Globus pallidus (tissue), 1 donor: ENCODE measurements around the gene PSMA8.
"Not testable (repeated sequence)": the region's sequence is repeated elsewhere in the genome, so short reads cannot be mapped to it uniquely, and the experiment has no call there.

Source experiments
- DNase-seq: peaks from one replicate; pipeline ENCODE4 v3.0.0-alpha.2; 2015; ENCODE audit warnings: low spot score

The PSMA8 gene

DNA sequence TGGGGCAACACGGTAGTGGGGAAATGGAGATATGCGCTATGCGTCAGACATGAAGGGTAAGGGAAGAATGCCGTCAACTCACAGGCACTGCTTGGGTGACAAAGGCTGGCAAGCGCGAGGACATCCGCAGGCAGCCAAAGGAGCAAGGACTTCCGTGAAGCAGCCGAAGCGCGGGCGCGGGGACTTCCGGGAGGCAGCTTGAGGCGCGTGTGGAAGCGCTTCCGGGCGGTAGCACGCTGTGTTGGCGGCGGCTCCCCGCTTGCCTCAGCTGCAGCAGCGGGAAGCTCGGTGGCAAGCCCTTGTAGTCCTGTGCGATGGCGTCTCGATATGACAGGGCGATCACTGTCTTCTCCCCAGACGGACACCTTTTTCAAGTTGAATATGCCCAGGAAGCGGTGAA lies at the start of gene PSMA8:
PSMA8 (plus strand) TSS at position 218 of the 400 bp plus-strand sequence; CDS start at position 315, 97 bp downstream.
- DNase-seq: no peak

DNA sequence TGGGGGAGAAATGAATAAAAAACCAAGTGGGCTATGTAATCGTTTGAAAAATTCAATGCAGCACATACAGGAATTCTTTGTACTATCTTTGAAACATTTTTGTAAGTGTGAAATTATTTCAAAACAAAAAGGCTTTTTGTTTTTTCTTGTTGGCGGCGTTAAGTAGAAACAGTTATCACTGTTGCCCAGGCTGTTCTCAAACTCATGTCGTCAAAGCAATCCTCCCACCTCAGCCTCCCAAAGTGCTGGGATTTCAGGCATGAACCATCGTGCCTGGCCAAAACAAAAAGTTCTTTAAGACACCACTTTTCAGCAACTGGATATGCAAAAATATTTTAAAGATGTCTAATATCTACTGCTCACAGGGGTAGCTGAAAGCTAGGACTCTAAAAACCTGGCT lies 48.6 kb upstream of the PSMA8 start:
- no peak for DNase-seq

DNA sequence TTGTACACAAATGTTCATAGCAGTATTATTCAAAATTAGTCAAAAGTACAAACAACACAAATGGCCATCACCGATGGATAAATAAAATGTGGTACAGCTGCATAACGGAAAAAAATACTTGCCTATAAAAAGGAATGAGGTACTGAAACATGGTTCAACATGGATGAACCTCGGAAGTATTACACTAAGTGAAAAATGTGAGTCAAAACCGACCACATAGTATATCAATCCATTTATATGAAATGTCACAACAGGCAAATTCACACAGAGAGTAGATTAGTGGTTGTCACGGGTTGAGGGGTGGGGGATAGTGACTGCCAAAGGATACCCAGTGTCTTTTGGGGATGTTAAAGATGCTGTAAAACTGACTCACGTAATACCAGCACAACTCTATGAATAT lies 46.7 kb upstream of the PSMA8 start:
- no peak for DNase-seq

DNA sequence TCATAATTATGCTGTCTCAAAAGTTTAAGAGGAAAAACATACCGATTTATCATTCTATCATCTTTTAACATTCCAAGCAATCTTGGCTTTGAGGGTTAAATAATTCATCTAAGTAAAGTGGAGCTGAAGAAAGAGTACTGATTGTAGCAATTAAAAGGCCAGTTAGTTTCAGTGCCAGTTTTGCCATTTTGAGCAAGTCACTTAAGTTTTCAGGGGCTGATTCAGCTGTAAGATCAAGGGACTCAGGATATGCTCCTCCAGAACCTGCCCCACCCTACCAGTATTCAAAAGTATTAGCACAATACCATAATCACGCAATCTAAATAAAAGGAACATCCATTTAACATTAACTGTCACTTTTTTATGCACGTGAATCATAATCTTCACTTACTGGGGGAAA lies 45.2 kb upstream of the PSMA8 start:
- DNase-seq: peak; percentile 24

DNA sequence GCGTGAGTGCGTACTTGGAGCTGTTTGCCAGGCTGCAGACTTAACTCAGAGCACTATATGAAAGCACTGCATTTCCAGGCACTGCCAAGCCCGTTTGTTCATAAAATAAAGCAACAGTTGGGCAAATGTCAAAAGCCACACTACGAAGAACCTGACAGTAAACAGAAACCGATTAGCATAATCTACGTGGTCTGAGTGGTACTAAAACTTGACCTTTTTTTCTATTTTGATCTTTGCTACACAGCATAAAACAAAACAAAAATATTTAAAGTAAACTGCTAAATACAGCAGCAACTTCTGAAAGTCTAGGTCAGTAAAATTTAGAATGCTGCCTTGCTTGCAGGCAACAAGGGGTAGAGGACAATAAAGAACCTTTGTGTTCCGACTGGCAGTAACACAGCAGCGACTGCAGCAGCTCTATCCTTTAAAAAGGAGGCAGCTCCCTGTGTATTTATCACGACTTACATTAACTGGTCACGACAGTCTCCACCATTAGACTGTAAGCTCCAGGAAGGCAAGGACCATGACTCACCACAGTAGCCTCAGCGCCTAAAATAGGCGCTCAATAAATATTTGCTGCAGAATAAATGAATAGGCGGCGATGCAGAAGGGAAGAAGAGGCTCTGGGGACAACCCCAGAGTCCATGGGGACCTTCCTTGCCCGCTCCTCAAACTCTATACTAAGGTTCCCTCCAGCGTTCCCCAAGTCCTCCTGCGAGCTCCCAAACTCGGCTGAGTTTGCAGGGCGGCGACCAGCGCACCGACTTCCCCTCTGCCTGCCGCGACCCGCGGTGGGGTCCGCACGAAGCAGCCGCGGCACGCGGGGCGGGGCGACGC lies 44.2 kb upstream of the PSMA8 start:
- DNase-seq: peak; percentile 80

DNA sequence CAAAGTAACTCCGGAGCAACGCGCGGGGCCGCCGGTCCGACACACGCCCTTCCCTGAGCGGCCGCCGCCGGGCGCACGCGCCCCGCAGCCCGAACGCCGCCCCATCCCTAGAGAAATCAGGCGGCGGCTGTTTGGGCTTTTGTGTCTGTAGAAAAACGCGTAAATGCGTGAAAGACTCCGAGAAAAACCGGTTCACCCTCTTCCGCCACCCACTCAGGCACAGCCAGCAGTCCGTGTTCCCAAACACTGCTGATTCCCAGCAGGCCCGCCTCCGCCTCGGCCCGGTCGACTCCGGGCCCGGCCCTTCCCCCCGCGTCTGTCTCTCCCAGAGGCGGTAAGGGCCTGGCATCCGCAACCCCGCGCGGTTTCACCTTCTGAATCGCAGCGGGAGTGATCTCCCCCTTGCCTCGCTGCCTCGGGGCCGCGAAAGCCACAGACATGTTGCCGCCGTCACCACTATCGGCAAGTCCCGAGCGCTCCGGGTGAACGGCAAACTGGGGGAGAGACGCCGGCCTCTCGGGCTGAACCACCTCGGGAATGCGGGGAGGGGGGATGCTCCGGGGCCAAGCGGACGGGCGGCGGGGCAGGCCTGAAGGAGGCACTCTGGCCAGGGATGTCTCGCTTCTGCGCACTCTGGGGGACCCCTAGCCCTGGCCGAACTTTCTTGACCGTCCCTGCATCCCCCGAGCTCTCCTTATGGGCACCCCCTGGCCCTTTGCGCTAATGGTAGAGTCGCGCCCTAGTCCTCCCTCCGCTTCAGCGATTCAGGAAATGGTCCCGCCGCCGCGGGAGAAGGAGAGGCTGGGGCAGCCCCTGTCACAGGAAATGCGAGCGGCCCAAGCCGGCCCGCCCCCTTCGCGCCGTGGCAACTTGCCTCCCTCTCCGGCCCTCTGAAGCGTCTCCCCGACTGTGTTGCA lies 43.3 kb upstream of the PSMA8 start, which contains the start of gene SS18:
SS18 (minus strand) TSS at position 484 of the 917 bp plus-strand sequence; CDS start at position 440, 44 bp downstream.
- peak; percentile 95 for DNase-seq

DNA sequence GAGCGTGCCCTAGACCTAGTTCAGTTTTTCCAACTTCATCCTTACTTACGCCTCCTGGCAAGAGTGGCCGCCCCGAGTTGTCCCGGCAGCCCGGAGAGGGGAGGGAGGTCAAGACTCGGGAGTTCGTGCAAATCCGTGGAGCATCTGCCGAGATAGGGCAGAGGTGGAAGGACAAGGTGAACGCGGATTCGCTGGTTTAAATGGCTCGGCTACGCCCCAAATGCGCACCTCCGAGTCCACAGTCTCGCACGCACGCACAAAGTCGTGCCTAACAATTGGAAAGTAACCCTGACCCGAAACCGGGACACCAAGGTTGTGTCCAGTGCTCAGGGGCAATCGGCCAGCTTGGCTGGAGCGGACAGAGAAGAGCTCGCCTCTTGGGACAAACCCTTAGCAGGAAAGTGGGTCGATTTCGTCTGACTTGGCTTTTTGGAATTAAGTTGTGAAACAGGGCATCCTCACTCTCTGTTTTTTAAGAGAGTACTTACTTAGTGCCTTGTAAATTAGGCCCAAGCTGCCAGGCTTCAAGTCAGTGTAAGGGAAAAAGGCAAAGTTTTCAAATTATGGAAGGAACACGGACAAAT lies 42.5 kb upstream of the PSMA8 start:
- no peak for DNase-seq

DNA sequence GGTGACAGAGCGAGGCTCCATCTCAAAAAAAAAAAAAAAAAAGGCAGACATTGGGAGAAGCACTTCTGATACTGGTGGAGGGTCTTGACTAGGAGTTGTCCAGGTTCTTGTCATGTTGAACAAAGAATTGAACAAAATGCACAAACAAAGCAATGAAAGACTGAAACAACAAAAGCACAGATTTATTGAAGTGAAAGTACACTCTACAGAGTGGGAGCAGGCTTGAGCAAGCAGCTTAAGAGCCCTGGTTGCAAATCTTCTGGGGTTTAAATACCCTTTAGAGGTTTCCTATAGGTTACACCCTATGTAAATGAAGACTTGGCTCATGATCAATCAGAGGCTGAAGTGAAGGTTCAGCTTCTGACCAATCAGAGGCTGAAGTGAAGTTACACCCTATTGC lies 36.8 kb upstream of the PSMA8 start:
- no peak for DNase-seq

DNA sequence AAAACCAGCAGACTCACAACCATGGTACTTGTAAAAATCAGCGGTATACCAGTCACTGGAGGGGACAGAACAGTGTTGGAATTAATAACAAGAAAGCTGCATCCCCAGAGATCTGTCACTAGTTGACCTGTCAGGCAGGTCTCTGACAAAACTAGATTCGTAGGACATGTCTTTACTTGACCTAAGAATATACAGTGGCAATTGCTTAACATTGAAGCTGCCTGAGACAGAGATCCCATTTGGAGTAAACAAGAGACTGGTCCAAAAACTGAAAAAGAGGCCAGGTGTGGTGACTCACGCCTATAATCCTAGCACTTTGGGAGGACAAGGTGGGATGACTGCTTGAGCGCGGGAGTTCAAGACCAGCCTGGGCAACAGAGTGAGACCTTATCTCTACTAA lies 36.1 kb upstream of the PSMA8 start:
- no peak for DNase-seq

DNA sequence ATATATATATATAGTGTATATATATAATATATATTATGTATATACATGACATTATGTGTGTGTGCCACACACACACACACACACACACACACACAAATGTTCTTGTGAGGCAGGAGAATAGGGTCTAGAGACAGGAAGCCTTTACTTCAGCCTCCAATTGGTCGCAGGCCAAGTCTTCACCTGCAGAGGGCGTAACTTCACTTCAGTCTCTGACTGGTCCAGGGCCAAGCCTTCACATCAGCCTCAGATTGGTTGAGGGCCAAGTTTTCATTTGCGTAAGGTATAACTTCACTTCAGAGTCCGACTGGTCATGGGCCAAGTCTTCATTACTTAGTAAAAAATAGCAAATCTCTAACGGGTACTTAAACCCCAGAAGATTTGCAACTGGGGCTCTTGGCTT lies 30.1 kb upstream of the PSMA8 start:
- no peak for DNase-seq

DNA sequence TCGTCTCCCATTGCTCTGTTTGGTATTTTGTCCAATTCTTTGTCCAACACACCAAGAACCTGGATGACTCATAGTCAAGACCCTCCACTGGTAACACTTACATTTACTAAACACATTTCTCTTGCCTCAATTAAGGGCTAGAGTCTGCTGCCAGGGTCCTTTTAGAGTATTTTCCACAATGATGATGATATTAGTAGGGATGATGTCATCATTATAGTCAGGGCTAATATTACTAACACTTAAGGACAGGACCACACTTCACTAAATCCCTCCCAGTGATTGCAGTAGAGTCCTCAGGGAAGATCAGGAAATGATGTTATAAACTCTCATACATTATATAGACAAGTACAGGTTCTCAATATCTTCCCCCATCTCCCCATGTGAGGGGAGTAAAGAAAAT lies 29.6 kb upstream of the PSMA8 start:
- no peak for DNase-seq

DNA sequence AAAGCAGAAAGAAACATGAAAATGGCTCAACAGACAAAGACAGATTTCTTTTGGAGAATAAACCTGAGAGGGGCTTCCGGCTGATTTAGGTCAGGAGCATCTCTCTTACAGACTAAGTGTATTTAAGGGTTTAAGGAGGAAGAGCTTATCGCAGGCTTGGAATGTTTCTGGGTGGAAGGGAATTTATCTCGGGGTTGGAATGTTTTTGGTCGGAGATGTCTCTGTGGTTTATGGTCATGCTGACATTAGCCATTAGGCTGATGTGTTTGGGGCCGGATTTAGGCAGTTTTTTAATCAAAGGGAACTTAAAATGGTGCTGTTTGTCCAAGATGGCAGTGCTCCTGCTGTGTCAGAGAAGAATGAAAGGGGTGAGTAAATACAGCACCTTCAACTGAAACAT lies 14.4 kb upstream of the PSMA8 start:
- DNase-seq: no peak

DNA sequence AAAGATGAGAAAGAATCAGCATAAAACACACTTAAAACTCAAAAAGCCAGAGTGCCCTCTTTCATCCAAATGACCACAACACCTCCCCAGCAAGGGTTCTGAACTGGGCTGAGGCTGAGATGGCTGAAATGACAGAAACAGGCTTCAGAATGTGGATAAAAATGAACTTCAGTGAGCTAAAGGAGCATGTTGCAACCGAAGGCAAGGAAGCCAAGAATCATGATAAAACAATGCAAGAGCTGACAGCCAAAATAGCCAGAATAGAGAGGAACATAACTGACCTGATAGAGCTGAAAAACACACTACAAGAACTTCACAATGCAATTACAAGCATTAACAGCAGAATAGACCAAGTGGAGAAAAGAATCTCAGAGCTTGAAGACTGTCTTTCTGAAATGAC lies 12.2 kb upstream of the PSMA8 start:
- DNase-seq: no peak

DNA sequence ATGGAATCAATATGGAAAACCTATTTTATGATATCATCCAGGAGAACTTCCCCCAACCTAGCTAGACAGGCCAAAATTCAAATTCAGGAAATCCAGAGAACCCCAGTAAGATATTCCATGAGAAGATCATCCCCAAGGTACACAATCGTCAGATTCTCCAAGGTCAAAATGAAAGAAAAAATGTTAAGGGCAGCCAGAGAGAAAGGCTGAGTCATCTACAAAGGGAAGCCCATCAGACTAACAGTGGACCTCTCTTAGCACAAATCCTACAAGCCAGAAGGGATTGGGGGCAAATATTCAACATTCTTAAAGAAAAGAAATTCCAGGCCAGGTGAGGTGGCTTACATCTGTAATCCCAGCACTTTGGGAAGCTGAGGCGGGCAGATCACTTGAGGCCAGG lies 11.7 kb upstream of the PSMA8 start:
- not testable (repeated sequence) for DNase-seq

DNA sequence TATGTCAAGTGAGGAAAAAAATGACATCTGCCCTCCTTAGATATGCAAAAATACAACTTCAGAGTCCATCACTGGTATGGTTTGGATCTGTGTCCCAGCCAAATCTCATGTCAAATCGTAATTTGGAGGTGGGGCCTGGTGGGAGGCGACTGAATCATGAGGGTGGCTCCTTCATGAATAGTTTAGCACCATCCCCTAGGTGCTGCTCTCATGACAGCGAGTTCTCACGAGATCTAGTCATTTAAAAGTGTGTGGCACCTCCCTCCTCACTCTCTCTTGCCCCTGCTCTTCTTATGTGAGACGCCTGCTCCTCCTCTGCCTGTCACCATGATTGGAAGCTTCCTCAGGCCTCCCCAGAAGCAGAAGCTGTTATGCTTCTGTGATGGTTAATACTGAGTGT lies 5.9 kb upstream of the PSMA8 start:
- DNase-seq: no peak

DNA sequence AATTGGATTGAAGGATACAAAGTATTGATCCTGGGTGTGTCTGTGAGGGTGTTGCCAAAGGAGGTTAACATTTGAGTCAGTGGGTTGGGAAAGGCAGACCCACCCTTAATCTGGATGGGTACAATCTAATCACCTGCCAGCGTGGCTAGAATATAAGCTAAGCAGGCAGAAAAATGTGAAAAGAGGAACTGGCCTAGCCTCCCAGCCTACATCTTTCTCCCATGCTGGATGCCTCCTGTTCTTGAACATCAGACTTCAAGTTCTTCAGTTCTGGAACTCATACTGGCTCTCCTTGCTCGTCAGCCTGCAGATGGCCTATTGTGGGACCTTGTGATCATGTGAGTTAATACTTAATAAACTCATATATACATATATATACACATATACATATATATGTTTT lies 5.5 kb upstream of the PSMA8 start:
- not testable (repeated sequence) for DNase-seq

DNA sequence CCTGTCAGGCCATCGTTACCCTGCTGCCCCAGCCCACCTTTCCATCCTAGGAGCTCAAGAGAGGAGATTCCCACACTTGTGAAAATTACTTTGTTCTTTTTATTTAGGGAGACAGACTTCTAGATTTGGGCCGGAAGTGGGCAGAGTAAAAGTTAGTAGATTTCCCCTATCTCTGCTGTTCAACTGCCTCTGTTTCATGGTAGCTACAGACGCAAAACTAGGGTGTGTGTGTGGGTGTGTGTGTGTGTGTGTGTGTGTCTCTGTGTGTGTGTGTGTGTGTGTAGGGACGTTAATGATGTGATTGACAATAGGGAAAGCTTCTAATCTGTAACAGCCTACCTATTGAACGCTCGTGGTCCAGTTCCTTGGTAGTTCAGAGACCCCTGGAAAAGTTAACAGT lies 438 bp downstream of the PSMA8 start:
- DNase-seq: no peak

DNA sequence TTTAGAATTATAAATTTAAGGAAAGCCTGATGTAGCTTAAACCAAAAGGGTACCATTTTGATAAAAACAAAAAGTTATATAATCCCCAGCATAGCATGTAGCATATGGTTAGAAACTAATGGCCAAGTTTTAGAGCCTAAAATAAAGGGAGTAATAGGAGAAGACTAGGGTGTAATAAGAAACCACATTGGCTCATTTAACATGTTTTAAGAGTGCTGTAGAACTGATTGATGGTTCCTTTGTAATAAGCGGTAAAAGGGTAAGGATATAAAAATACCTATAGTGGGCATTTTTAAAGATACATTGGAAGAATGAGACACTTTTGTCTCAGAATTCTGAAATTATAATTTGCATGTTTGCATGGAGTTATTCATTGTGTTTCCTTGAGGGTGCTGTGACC lies 1.9 kb downstream of the PSMA8 start:
- DNase-seq: no peak

DNA sequence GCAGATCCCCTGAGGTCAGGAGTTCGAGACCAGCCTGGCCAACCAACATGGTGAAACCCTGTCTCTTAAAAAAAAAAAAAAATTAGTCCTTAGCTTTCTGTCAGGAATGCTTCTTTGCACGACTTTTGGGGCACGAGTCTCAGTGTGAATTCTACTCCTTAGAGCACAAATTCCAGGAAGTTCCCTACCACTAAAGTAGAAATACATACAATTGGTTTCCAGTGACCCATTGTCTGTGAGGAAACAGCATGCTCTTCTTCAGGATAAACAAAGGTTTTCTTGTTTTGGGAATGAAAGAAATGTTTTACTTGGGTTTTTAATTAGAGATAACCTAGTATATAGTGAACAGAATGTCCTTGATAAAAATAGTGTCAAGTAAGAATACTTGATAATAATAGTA lies 23.7 kb downstream of the PSMA8 start:
- DNase-seq: no peak

DNA sequence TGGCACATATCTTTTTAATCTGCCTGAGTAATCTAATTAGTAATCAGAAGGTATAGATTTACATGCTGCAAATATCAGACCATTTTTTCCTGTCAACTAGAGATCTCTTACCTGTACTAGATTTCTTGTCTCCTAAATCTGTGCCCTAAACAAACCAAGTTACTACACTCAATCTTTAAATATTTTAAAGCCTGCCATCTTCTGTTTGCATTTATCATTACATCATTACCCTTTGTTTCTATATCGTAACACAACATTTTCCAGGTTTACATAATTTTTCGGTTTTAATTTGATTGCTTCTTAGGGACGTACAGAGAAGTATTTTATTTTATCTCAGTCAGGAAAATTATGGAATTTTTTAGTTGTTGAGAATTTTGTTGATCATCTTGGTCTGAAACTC lies 25.7 kb downstream of the PSMA8 start:
- DNase-seq: no peak

DNA sequence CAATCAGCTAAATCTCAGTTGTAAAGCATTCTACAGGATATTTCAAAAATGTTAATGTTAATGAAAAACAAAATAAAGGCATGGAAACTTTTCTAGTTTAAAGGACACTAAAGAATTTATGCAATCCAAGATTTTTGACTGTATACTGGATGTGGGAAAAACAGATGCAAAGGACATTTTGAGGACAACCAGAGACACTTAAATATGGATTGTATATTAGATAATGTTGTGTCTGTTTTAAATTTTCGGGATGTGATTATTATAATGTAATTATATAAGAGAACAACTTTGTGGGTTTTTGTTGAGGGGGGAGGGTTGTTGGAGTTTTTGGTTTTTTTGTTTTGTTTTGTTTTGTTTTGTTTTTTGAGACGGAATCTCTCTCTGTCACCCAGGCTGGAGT lies 30.9 kb downstream of the PSMA8 start:
- DNase-seq: no peak

DNA sequence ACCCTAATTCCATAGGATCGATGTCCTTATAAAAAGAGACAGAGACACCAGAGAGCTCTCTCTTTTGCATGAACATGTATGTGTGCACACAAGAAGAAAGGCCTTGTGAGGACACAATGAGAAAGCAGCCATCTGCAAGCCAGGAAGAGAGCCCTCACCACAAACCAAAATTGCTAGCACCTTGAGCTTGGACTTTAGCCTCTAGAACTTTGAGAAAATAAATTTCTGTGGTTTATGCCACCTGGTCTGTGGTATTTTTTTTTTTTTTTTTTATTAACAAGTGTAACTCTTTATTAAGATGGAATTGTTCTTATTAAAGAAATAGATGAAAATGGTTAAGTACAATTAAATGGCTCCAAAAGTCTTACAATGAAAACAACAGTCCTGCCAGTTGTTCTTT lies 33.9 kb downstream of the PSMA8 start:
- not testable (repeated sequence) for DNase-seq

DNA sequence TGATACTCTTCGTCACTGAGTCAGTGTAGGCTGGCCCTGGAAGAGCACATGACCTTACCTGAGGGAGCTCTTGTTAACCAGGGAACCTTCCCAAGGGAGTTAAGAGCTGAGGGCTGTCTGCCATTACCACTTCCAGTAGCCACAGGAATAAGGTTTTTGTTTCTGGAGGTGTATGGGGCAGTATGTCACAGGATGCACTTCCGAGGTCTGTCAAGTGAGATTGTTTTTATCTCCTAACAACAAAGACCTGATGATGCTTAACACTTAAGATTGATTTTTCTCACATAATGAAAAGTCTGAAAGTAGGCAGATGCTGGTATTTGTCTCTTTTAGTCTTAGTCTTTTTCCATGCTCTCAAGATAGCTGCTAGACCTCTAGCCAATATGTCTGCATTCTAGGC lies 41.8 kb downstream of the PSMA8 start:
- DNase-seq: no peak
